ENCODE measurements around the gene TAB2. TPM values are rescaled to one million over a fixed set of nuclear protein-coding genes. Genes with fewer than 3 reads are reported as not detected.
"Not testable (repeated sequence)": the region's sequence is repeated elsewhere in the genome, so short reads cannot be mapped to it uniquely, and the experiment has no call there.

TAB2 gene
- total RNA-seq, 4 donors from 2014 or later: 63.7 to 73.5 (median 69.2) TPM

- Histone ChIP-seq H3K27ac (peak overlapping the region; percentile 94 to 98 (median 96)), H3K27me3 (peaks cover 0 to 2% (median 0%) of the 10 kb centered on the region in 3 donors), H3K4me1 (peaks cover 24 to 30% of the 10 kb centered on the region in 2 donors), H3K9me3 (no peaks in the 10 kb centered on the region), H3K36me3 (no peaks in the 10 kb centered on the region), H3K4me3 (peak overlapping the region; percentile 89 to 98 (median 96))
- DNase-seq (peak; percentile 79 to 90), ATAC-seq (peak; percentile 89)
- intact Hi-C loops (cut with DNase I; ENCODE audit: low total_unique reads): loop anchor here (1.0 to 2.0 kb wide), 2 partner anchors 94 to 331 kb away; partner anchors contain the start of gene KATNA1
- in situ Hi-C loops (cut with MboI; ENCODE audit: low sequenced_read_pairs in 4 of 4): loop anchor here in 1 of 4 donors (25.0 kb wide), 1 partner anchor 95 kb away; the partner anchor contains the start of gene SUMO4
- TF ChIP-seq POLR2A (IDR thresholded peaks at IDR 0.05) (peak; percentile 66 to 68), CTCF (IDR thresholded peaks at IDR 0.05 in 4 of 5, conservative IDR thresholded peaks at IDR 0.05 in 1 of 5) (no peak)
These were observed 520 bp upstream of the TAB2 start for GRCh38 chr6:149316740-149317643.

- H3K9me3 ChIP-seq: no peaks in the 10 kb centered on the region
- H3K27me3 ChIP-seq: peaks cover 0 to 2% (median 0%) of the 10 kb centered on the region in 3 donors
- intact Hi-C loops (cut with DNase I; ENCODE audit: low total_unique reads) (no loop called here), in situ Hi-C loops (cut with MboI; ENCODE audit: low sequenced_read_pairs in 4 of 4) (loop anchor here in 1 of 4 donors (25.0 kb wide), 1 partner anchor 94 kb away; the partner anchor contains the start of gene SUMO4)
- ATAC-seq: no peak
- TF ChIP-seq CTCF (IDR thresholded peaks at IDR 0.05 in 4 of 5, conservative IDR thresholded peaks at IDR 0.05 in 1 of 5): no peak
- TF ChIP-seq POLR2A (IDR thresholded peaks at IDR 0.05): no peak
- DNase-seq: no peak
- H3K4me3 ChIP-seq: peak overlapping the region; percentile 89 to 98 (median 96)
- H3K4me1 ChIP-seq: peaks cover 28 to 45% of the 10 kb centered on the region in 2 donors
- peak overlapping the region; percentile 94 to 98 (median 96) for H3K27ac ChIP-seq
- no peaks in the 10 kb centered on the region for H3K36me3 ChIP-seq
These were observed 1.2 kb downstream of the TAB2 start for GRCh38 chr6:149318581-149319286.

- peak overlapping the region; percentile 89 to 98 (median 96) for H3K4me3 ChIP-seq
- H3K27ac ChIP-seq: peak overlapping the region; percentile 94 to 98 (median 96)
- in situ Hi-C loops (cut with MboI; ENCODE audit: low sequenced_read_pairs in 4 of 4) (loop anchor here in 1 of 4 donors (25.0 kb wide), 1 partner anchor 93 kb away; the partner anchor contains the start of gene SUMO4), intact Hi-C loops (cut with DNase I; ENCODE audit: low total_unique reads) (no loop called here)
- ATAC-seq: no peak
- no peaks in the 10 kb centered on the region for H3K9me3 ChIP-seq
- DNase-seq: no peak
- peaks cover 35 to 50% of the 10 kb centered on the region in 2 donors for H3K4me1 ChIP-seq
- no peaks in the 10 kb centered on the region for H3K36me3 ChIP-seq
- TF ChIP-seq CTCF (IDR thresholded peaks at IDR 0.05 in 4 of 5, conservative IDR thresholded peaks at IDR 0.05 in 1 of 5) (no peak), POLR2A (IDR thresholded peaks at IDR 0.05) (no peak)
- H3K27me3 ChIP-seq: no peaks in the 10 kb centered on the region
These were observed 1.9 kb downstream of the TAB2 start for GRCh38 chr6:149319422-149319821.

GRCh38 chr6:149320016-149320415 is 2.5 kb downstream of the TAB2 start:
- H3K9me3 ChIP-seq; ATAC-seq; H3K27me3 ChIP-seq; intact Hi-C loops (cut with DNase I; ENCODE audit: low total_unique reads); DNase-seq; H3K4me3 ChIP-seq; H3K36me3 ChIP-seq: not testable (repeated sequence)
- Histone ChIP-seq H3K27ac (peak overlapping the region; percentile 6 to 98 (median 96)), H3K4me1 (peaks cover 41 to 56% of the 10 kb centered on the region in 2 donors)
- in situ Hi-C loops (cut with MboI; ENCODE audit: low sequenced_read_pairs in 4 of 4): loop anchor here in 1 of 4 donors (25.0 kb wide), 1 partner anchor 92 kb away; the partner anchor contains the start of gene SUMO4
